ENCODE results near the gene PYGM.
"Not testable (repeated sequence)": the region's sequence is repeated elsewhere in the genome, so short reads cannot be mapped to it uniquely, and the experiment has no call there.

PYGM gene

GRCh38 chr11:64716473-64717267, 43.1 kb downstream of the PYGM start:
- no peak for DNase-seq (ENCODE audit: low spot score)

DNA sequence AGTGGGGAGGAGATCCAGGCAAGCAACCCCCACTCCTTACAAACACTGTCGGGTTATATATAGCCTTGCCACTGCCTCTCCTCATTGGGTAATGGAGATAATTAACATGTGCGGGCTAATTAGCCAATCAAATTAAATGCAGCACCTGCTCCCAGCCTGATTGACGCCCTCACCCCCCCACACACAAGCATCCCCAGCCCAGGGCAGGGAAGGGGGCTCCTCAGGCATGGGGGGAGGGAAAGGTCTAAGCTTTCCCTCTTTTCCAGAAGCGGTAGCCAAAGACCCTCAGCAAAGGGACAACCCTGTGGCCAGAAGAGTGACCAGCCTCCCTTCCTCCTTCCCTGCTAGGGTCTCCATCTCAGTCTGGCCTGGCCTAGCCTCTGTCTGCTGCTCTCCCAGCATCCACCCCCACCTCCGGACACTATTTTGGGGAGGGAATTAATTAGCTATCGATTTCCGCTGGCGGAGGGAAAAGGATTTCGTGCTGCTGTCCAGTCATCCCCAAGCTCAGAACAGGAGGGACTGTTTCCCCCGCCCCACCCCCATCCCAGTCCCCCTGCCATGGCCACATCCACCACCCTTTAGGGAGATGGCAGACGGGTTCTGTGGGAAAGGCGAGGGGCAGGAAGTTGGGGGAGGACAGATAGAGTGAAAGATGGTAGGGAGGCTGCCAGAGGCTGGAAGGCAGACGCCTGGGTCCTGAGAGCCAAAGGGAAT, 43.9 kb downstream of the PYGM start:
- DNase-seq (ENCODE audit: low spot score): no peak

- no peak for DNase-seq (ENCODE audit: low spot score)
Observed at GRCh38 chr11:64715110-64715509, 44.7 kb downstream of the PYGM start.

- no peak for DNase-seq (ENCODE audit: low spot score)
Observed at GRCh38 chr11:64714666-64715065, 45.1 kb downstream of the PYGM start.

DNA sequence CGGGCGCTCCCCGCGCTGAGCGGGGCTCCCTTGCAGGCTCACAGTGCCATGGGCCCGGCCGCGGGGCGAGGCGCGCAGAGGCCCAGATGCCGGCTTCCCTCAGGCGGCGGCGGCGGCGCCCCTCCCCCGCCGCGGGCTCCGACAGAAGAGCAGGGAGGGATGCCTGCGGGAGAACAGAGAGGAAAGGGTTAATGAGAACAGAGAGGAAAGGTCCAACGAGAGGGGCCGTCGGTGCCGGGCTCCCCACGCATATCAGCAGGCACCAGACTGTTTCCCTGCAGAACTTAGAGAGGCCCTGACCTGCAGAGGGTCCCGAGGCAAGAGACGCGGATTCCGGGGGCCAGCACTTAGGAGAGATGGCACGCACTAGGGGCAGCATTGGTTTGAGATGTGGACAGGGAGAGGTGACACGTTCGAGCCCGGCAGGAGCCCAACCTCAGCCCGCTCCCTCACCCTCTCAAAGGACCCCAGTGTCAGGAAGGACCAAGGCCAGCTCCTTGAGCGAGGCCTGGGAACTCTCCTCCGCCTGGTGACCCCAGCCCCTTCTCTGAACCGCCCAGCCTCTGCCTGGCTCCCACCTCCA, 45.9 kb downstream of the PYGM start:
- no peak for DNase-seq (ENCODE audit: low spot score)

GRCh38 chr11:64713016-64713707, 46.6 kb downstream of the PYGM start:
- DNase-seq (ENCODE audit: low spot score): no peak

- DNase-seq (ENCODE audit: low spot score): no peak
Observed at GRCh38 chr11:64712430-64713015, 47.3 kb downstream of the PYGM start.

- no peak for DNase-seq (ENCODE audit: low spot score)
Observed at GRCh38 chr11:64711956-64712362, 47.8 kb downstream of the PYGM start.

GRCh38 chr11:64711138-64711955, 48.4 kb downstream of the PYGM start:
- no peak for DNase-seq (ENCODE audit: low spot score)

- DNase-seq (ENCODE audit: low spot score): no peak
Observed at GRCh38 chr11:64710418-64711137, 49.2 kb downstream of the PYGM start.

DNA sequence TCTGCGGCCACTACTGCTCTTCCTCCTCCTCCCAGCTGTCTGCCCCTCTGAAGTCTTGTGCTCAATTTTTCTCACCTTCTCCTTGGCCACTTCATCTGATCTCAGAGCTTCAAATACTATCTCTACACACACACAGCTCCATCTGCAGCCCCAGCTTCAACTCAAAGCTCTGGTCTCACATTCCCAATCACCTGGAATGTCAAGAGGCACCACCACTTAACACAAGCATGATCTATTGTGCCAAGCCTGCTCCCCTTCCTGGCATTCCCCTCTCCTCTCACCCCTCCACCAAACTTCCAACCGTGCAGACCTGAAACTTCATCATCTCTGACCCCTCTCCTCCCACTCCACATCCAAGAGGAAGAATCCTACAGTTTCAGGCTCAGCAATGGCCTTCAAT, 54.3 kb downstream of the PYGM start:
- DNase-seq (ENCODE audit: low spot score): no peak

GRCh38 chr11:64703048-64703447, 56.7 kb downstream of the PYGM start:
- DNase-seq (ENCODE audit: low spot score): peak; percentile 65

- DNase-seq (ENCODE audit: low spot score): not testable (repeated sequence)
Observed at GRCh38 chr11:64701956-64702355, 57.8 kb downstream of the PYGM start.

GRCh38 chr11:64698427-64698826, 61.3 kb downstream of the PYGM start:
- DNase-seq (ENCODE audit: low spot score): no peak

- no peak for DNase-seq (ENCODE audit: low spot score)
Observed at GRCh38 chr11:64697663-64698375, 62.0 kb downstream of the PYGM start.

Measured in pons (tissue), 1 donor.